ENCODE results near the gene CRIP1. TPM values are rescaled to one million over a fixed set of nuclear protein-coding genes. Genes with fewer than 3 reads are reported as not detected.

Gene CRIP1
- total and polyA plus RNA-seq, 4 experiments from 2014 or later, result 276 to 2,028 (median 865) TPM

DNA sequence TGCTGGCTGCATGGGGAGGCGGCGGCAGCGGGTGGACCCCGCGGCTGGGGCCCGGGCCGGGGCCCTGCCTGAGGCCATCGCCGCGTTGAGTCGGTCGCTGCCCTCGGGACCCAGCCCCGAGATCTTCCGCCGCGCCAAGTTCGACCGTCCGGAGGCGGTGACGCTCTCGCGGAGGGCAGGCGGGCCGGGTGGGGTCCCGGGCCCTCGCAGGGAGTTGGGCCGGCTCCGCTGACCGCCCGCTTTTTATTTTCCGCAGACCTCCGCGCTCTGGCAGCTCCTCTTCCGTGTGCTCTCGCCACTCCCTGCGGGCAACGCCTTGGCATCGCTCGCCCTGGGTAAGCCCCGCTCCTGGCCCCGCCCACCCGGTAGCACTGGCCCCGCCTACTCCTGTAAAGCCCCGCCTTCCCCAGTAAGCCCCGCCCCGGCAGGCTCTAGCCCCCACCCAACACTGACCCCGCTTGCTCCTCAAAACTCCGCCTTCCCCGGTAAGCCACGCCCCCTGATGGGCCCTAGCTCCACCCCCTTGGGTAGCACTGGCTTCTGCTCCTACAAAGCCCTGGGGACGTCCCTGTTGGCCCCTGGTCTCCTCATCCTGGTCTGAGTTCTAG, 4.8 kb downstream of the CRIP1 start:
- Histone ChIP-seq H3K36me3 (ENCODE audit: insufficient read depth, low read length) (no peaks in the 10 kb centered on the region), H3K27me3 (ENCODE audit: insufficient read depth, low read length) (no peaks in the 10 kb centered on the region), H3K27ac (ENCODE audit: low read depth, low read length) (peak overlapping the region; percentile 94), H3K9me3 (ENCODE audit: control insufficient read depth in 1 of 2, low read length in 2 of 2) (no peaks in the 10 kb centered on the region), H3K4me3 (ENCODE audit: low read length in 2 of 2) (peak overlapping the region in 1 of 2 donors; percentile 73), H3K4me1 (ENCODE audit: insufficient read depth, low read length) (peaks cover 26% of the 10 kb centered on the region)
- peak; percentile 75 to 91 (median 78) for DNase-seq
- H3K27me3 Mint-ChIP-seq, result no peaks in the 10 kb centered on the region
- CTCF ChIA-PET (ENCODE audit: partially characterized antibody), result interaction anchor here (1.2 to 4.5 kb wide), 2 partner anchors 10 to 120 kb away, joined by 6 to 94 read pairs; no protein-coding TSS in a partner anchor
- H3K27ac Mint-ChIP-seq, result peak overlapping the region; percentile 90 to 96 (median 94)
- H3K9me3 Mint-ChIP-seq, result peaks cover 0 to 2% (median 0%) of the 10 kb centered on the region in 8 donors
- POLR2A ChIA-PET (ENCODE audit: partially characterized antibody), result interaction anchor here (0.7 to 5.9 kb wide), 11 partner anchors 9 to 690 kb away, joined by 3 to 346 read pairs (median 4); partner anchors contain the start of genes PACS2, TEX22, TMEM121 and ZBTB42
- peak overlapping the region; percentile 82 to 89 (median 85) for H3K4me3 Mint-ChIP-seq
- intact Hi-C loops (cut with micrococcal nuclease), result loop anchor here (1.0 to 2.0 kb wide), 9 partner anchors 17 to 471 kb away; partner anchors contain the start of genes BRF1, CDCA4, CRIP2 and GPR132
- H3K4me1 Mint-ChIP-seq, result peaks cover 6 to 45% (median 16%) of the 10 kb centered on the region in 4 donors
- peaks cover 4 to 16% of the 10 kb centered on the region in 2 donors for H3K36me3 Mint-ChIP-seq

DNA sequence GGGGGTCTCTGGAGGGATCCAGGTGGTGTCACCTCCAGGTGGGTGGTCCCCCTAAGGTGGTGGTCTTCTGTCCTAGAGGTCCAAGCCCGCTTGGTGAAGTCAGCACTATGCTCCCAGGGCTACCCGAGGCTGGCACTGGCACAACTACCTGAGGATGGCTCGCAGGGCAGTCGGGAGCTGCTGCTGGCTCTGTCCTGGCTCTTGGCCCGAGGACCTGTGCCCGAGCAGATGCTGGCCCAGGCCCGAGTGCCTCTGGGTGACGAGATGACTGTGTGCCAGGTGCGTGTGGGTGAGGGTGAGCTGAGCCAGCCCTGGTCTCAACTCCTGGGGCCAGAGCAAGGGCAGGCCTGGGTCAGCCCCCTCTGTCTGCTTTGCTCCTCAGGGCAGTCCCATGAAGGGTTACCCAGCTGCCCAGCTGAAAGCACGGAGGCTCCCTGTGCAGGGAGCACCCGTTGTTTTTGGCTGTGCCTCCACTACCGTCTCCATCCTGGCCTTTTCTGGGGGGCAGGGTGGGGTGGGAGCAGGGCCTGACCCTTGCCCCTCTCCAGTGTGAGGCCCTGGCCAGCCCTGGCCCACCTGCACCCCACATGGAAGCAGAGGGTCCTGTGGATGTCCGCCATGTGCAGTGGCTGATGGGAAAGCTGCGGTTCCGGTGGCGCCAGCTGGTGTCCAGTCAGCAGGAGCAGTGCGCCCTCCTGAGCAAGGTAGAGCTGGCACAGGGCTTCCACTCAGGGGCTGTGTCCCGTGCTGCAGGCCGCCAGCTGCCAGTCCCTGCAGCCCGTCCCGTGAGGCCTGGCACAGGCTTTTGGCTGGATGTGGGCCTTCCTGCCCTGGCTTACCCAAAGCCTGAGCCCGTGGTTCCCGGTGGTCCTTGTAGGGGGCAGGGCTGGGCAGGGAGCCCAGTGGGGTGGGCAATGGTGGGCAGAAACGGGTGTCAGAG, 5.6 kb downstream of the CRIP1 start:
- Histone ChIP-seq H3K4me1 (ENCODE audit: insufficient read depth, low read length) (peaks cover 22% of the 10 kb centered on the region), H3K36me3 (ENCODE audit: insufficient read depth, low read length) (no peaks in the 10 kb centered on the region), H3K27ac (ENCODE audit: low read depth, low read length) (peak overlapping the region; percentile 94), H3K9me3 (ENCODE audit: control insufficient read depth in 1 of 2, low read length in 2 of 2) (no peaks in the 10 kb centered on the region), H3K27me3 (ENCODE audit: insufficient read depth, low read length) (no peaks in the 10 kb centered on the region), H3K4me3 (ENCODE audit: low read length in 2 of 2) (no peak overlapping the region)
- Mint-ChIP-seq H3K27me3 (no peaks in the 10 kb centered on the region), H3K4me1 (peaks cover 4 to 40% (median 16%) of the 10 kb centered on the region in 4 donors), H3K4me3 (peak overlapping the region; percentile 81 to 89 (median 84)), H3K36me3 (peaks cover 4 to 16% of the 10 kb centered on the region in 2 donors), H3K27ac (peak overlapping the region; percentile 90 to 96 (median 94)), H3K9me3 (peaks cover 0 to 2% (median 0%) of the 10 kb centered on the region in 8 donors)
- POLR2A ChIA-PET (ENCODE audit: partially characterized antibody), result interaction anchor here (0.7 to 5.9 kb wide), 10 partner anchors 8 to 691 kb away, joined by 3 to 346 read pairs (median 4); partner anchors contain the start of genes PACS2, TEX22, TMEM121 and ZBTB42
- peak in 1 of 5 donors; percentile 42 for DNase-seq
- CTCF ChIA-PET (ENCODE audit: partially characterized antibody), result interaction anchor here (1.2 to 4.5 kb wide), 2 partner anchors 11 to 120 kb away, joined by 6 to 94 read pairs; no protein-coding TSS in a partner anchor
- intact Hi-C loops (cut with micrococcal nuclease), result no loop called here

DNA sequence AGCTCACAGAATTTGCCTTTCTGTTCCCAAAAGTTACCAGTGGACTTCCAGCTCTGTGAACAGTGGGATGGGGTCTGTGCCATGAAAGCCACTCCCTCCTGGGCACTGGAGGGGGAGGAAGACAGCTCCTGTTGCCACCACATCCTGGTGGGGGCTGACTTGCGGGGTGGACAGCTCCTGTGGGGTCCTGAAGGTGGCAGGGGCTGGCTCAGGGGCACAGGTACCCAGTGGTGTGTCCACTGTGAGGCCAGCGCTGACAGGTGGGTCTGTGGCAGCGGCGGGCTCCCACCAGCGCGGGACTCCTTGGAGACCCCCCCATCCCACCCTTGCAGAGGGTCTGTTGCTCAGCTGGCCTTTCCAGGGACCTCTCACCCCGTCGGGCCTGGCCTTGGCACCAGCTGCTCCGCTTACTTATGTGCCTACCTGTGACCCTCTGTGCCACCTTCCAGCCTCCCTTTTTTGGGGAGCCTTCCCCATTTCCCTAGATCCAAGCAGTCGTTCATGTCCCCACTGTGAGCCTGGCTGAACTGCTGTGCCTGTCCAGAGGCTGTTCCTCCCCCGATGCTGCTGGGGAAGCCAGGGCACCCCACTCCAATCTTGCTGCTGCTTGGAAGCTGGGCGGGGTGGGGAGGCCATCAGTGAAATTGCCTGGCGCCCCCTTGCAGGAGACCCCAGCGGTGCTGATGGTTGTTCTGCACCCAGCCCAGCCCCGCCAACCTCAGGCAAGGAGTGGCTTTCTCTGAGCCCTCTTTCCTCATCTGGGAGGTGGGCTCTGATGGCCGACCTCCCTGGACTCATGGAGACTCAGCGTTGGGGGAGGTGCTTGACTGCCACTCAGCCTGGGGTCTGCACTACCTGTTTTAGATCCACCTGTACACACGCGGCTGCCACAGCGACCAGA, 6.5 kb downstream of the CRIP1 start:
- peak in 1 of 5 donors; percentile 47 for DNase-seq
- intact Hi-C loops (cut with micrococcal nuclease), result no loop called here
- no peaks in the 10 kb centered on the region for H3K27me3 Mint-ChIP-seq
- POLR2A ChIA-PET (ENCODE audit: partially characterized antibody), result interaction anchor here (3.9 to 5.9 kb wide), 3 partner anchors 14 to 95 kb away, joined by 28 to 346 read pairs (median 48); partner anchors contain the start of genes TEX22 and TMEM121
- Histone ChIP-seq H3K27ac (ENCODE audit: low read depth, low read length) (no peak overlapping the region), H3K4me3 (ENCODE audit: low read length in 2 of 2) (no peak overlapping the region), H3K9me3 (ENCODE audit: control insufficient read depth in 1 of 2, low read length in 2 of 2) (no peaks in the 10 kb centered on the region), H3K36me3 (ENCODE audit: insufficient read depth, low read length) (no peaks in the 10 kb centered on the region), H3K27me3 (ENCODE audit: insufficient read depth, low read length) (no peaks in the 10 kb centered on the region), H3K4me1 (ENCODE audit: insufficient read depth, low read length) (peaks cover 22% of the 10 kb centered on the region)
- peaks cover 4 to 13% of the 10 kb centered on the region in 2 donors for H3K36me3 Mint-ChIP-seq
- H3K4me3 Mint-ChIP-seq, result peak overlapping the region in 5 of 8 donors; percentile 7 to 61 (median 13)
- CTCF ChIA-PET (ENCODE audit: partially characterized antibody), result interaction anchor here (1.2 to 4.5 kb wide), 2 partner anchors 12 to 121 kb away, joined by 6 to 94 read pairs; no protein-coding TSS in a partner anchor
- peaks cover 4 to 31% (median 16%) of the 10 kb centered on the region in 4 donors for H3K4me1 Mint-ChIP-seq
- peak overlapping the region in 4 of 7 donors; percentile 32 to 78 (median 54) for H3K27ac Mint-ChIP-seq
- H3K9me3 Mint-ChIP-seq, result peaks cover 0 to 2% (median 0%) of the 10 kb centered on the region in 8 donors

DNA sequence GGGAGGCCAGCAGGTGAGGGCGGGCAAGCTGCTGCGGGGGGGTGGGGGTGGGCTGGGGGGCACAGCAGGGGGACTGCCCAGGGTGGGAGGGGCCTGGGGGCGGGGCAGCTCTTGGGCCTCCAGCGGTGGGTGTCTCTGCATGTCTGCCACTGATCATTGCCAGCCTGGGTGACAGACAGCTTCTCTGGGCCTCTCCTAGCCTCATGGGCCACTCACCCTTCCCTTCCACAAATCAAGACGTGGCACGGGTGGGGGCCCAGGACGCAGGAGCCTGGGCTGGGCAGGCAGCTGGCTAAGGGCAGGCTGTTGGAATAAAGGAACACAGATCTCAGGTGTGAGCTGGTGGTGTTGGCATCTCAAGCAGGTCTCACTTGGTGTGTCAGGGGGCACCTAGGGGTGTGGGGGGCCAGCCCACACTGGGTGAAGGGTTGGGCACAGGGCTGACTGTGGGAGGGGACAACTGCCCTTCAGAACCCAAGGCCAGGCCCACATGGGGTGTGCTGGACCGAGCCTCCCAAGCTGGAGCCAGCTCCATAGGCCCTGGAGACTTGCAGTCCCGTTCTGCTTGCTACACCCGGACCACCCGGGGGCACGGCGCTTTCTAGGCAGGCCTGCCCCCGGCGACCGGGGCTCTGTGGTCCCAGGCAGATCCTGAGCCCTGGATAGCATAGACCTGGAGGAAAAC, 7.4 kb downstream of the CRIP1 start:
- H3K36me3 ChIP-seq (ENCODE audit: insufficient read depth, low read length), result no peaks in the 10 kb centered on the region
- peak overlapping the region in 2 of 7 donors; percentile 40 to 59 for H3K27ac Mint-ChIP-seq
- ChIA-PET CTCF (ENCODE audit: partially characterized antibody) (no interaction called here), POLR2A (ENCODE audit: partially characterized antibody) (interaction anchor here (0.5 to 5.9 kb wide), 2 partner anchors 17 to 34 kb away, joined by 3 to 48 read pairs; partner anchors contain the start of gene TMEM121)
- H3K27ac ChIP-seq (ENCODE audit: low read depth, low read length), result no peak overlapping the region
- H3K4me1 ChIP-seq (ENCODE audit: insufficient read depth, low read length), result peaks cover 15% of the 10 kb centered on the region
- H3K36me3 Mint-ChIP-seq, result peaks cover 4 to 13% of the 10 kb centered on the region in 2 donors
- DNase-seq, result peak in 1 of 5 donors; percentile 33
- intact Hi-C loops (cut with micrococcal nuclease), result no loop called here
- H3K27me3 ChIP-seq (ENCODE audit: insufficient read depth, low read length), result no peaks in the 10 kb centered on the region
- no peaks in the 10 kb centered on the region for H3K27me3 Mint-ChIP-seq
- no peak overlapping the region for H3K4me3 Mint-ChIP-seq
- H3K9me3 Mint-ChIP-seq, result peaks cover 0 to 4% (median 0%) of the 10 kb centered on the region in 8 donors
- no peak overlapping the region for H3K4me3 ChIP-seq (ENCODE audit: low read length in 2 of 2)
- peaks cover 4 to 23% (median 11%) of the 10 kb centered on the region in 4 donors for H3K4me1 Mint-ChIP-seq
- H3K9me3 ChIP-seq (ENCODE audit: control insufficient read depth in 1 of 2, low read length in 2 of 2), result no peaks in the 10 kb centered on the region

DNA sequence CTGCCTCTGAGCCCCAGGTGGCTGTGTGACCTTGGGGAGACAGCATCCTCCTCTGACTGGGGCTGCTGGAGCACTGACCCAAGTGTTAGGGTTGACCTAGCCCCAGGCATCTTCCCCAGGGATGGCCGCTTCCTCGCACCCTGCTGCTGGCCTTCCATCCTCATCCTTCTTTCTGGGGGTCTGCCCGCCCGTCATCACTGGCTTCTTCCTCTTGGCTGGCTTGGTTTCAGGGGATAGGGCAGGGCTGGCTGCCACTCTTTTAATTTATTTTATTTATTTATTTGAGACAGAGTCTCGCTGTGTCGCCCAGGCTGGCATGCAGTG, 7.9 kb downstream of the CRIP1 start:
- POLR2A ChIA-PET (ENCODE audit: partially characterized antibody), result interaction anchor here (5.9 kb wide), 1 partner anchor 33 kb away, joined by 48 read pairs; the partner anchor contains the start of gene TMEM121
- Histone ChIP-seq H3K27me3 (ENCODE audit: insufficient read depth, low read length) (no peaks in the 10 kb centered on the region), H3K4me3 (ENCODE audit: low read length in 2 of 2) (no peak overlapping the region), H3K27ac (ENCODE audit: low read depth, low read length) (no peak overlapping the region), H3K36me3 (ENCODE audit: insufficient read depth, low read length) (no peaks in the 10 kb centered on the region), H3K9me3 (ENCODE audit: control insufficient read depth in 1 of 2, low read length in 2 of 2) (no peaks in the 10 kb centered on the region), H3K4me1 (ENCODE audit: insufficient read depth, low read length) (peaks cover 10% of the 10 kb centered on the region)
- intact Hi-C loops (cut with micrococcal nuclease), result no loop called here
- Mint-ChIP-seq H3K9me3 (peaks cover 0 to 5% (median 0%) of the 10 kb centered on the region in 8 donors), H3K36me3 (peaks cover 2 to 12% of the 10 kb centered on the region in 2 donors), H3K4me1 (peaks cover 3 to 18% (median 6%) of the 10 kb centered on the region in 4 donors), H3K27ac (peak overlapping the region in 1 of 7 donors; percentile 40), H3K27me3 (no peaks in the 10 kb centered on the region), H3K4me3 (no peak overlapping the region)
- DNase-seq, result no peak
- CTCF ChIA-PET (ENCODE audit: partially characterized antibody), result no interaction called here
